NCI-H2081 treated with DMSO at 0.1 percent for 48 hours (cell line): Measurements from ENCODE around the gene ABLIM2.
"Not testable (repeated sequence)": the region's sequence is repeated elsewhere in the genome, so short reads cannot be mapped to it uniquely, and the experiment has no call there.

Experiments used
- DNase-seq: peaks from one replicate; lab custom pipeline; 2025; lab: John Stamatoyannopoulos, UW

Gene ABLIM2

GRCh38 chr4:7933651-7934510 is 224.7 kb downstream of the ABLIM2 start:
- DNase-seq = no peak

GRCh38 chr4:7932287-7932686 is 226.3 kb downstream of the ABLIM2 start:
- no peak for DNase-seq

GRCh38 chr4:7929118-7929951 is 229.3 kb downstream of the ABLIM2 start:
- DNase-seq = no peak

- DNase-seq = no peak
Measured at GRCh38 chr4:7928711-7929110, 229.9 kb downstream of the ABLIM2 start.

- DNase-seq = no peak
Measured at GRCh38 chr4:7926822-7927221, 231.8 kb downstream of the ABLIM2 start.

- no peak for DNase-seq
Measured at GRCh38 chr4:7924570-7924969, 234.0 kb downstream of the ABLIM2 start.

- no peak for DNase-seq
Measured at GRCh38 chr4:7924163-7924562, 234.4 kb downstream of the ABLIM2 start.

GRCh38 chr4:7922466-7922865 is 236.1 kb downstream of the ABLIM2 start:
- DNase-seq = no peak

- DNase-seq = no peak
Measured at GRCh38 chr4:7918981-7919380, 239.6 kb downstream of the ABLIM2 start.

- not testable (repeated sequence) for DNase-seq
Measured at GRCh38 chr4:7918187-7918586, 240.4 kb downstream of the ABLIM2 start.

GRCh38 chr4:7917669-7918068 is 240.9 kb downstream of the ABLIM2 start:
- no peak for DNase-seq

- no peak for DNase-seq
Measured at GRCh38 chr4:7915875-7916242, 242.8 kb downstream of the ABLIM2 start.
